Measurements from ENCODE around the gene PPP3CA.
A peak's percentile ranks its signal among the peaks of the same experiment; 100 is the strongest.

Gene PPP3CA

GRCh38 chr4:101049549-101050001, 297.8 kb downstream of the PPP3CA start:
- DNase-seq (ENCODE audit: low spot score): no peak

- no peak for DNase-seq (ENCODE audit: low spot score)
Observed at GRCh38 chr4:101044766-101045165, 302.6 kb downstream of the PPP3CA start.

DNA sequence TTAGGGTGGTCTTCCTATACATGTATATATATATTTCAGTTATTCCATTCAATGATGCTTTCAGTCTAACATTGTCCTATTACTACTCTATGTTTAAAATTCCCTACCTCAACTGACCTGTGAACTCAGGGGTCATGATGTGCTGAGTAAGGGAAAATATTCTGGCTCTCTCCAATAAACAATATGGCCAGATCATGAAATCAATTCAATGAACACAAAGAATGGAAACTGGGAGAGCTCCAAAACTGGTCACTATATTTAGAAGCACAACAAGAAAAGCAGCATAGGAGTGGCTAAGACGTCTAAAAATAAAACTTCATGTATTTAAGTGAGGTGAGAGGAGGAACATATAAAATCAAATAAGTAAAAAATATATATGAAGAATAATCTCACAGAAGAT, 304.5 kb downstream of the PPP3CA start:
- DNase-seq (ENCODE audit: low spot score): no peak

DNA sequence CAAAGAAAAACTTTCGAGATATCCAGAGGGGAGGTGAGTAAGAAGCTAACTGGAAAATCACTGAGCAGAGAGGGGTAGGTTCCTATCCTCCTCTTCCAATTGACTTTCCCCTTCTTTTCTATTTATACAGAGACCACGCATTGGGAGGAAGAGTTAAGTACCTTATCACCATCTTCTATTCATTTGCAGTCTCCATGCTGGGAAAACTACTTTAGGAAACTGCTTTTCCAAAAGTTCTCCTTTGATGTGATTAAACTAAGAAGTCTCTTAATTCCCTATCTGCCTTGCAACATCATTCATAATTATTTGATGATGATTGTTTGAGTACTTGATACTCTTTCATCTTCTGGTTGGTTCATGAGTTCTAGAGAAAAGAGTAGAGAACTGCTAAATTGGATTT, 306.6 kb downstream of the PPP3CA start:
- DNase-seq (ENCODE audit: low spot score): no peak

DNA sequence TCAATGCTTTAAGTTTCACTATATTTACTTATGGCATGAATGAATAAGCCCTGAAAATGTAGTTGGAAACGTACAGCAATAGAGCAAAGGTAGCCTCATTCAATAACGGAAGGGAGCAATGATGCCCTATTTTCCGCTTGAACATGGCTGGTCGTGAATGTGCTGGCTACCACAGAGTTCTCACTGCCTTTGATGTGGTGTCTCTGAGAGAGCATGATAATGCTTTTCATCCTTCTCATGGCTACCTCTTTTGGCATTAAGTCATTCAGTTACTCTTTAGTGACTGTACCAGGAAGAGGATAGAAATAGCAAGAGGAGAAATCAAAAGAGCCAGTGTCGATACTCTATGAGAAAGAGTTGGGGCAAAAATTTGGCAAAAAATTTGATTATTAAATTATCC, 308.0 kb downstream of the PPP3CA start:
- DNase-seq (ENCODE audit: low spot score): no peak

DNA sequence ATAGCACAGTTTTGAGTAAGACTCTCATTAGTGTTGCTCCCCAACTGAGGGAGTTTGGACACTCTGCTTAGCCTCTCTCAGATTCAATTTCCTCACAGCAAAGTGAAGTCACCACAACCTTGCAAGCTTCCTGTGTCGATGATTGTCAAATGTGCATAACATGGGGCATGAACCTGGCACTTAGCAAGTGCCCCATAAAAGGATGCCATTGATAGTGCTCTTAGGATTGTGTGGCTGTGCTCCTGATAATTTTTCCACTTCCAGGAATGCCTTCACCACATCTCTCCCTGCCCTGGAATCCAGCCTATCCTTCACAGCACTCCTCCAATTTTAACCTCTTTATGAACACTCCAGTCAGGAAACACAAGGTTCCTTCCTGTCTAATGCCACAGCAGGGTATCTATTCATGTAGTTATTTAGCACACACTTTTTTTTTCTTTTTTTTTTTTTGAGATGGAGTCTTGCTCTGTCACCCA, 309.4 kb downstream of the PPP3CA start:
- DNase-seq (ENCODE audit: low spot score): no peak

- no peak for DNase-seq (ENCODE audit: low spot score)
Observed at GRCh38 chr4:101037249-101037648, 310.1 kb downstream of the PPP3CA start.

DNA sequence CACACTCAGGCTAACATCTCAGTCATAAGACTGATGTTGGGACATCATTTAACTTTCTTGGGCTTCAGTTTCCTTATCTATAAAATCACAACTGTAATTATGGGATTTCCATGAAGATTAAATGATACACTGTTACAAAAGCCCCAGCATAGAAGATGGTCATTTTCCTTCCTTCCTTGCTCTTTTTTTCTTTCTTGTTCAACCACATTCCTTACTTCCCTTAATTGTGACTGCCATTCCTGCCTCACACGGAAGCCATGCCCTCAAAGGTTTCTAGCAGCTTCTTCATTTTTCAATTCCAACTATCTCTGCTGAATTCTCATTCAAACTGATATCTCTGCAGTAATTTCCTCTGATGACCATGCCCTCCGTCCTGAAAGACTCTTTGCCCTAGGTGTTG, 311.8 kb downstream of the PPP3CA start:
- no peak for DNase-seq (ENCODE audit: low spot score)

DNA sequence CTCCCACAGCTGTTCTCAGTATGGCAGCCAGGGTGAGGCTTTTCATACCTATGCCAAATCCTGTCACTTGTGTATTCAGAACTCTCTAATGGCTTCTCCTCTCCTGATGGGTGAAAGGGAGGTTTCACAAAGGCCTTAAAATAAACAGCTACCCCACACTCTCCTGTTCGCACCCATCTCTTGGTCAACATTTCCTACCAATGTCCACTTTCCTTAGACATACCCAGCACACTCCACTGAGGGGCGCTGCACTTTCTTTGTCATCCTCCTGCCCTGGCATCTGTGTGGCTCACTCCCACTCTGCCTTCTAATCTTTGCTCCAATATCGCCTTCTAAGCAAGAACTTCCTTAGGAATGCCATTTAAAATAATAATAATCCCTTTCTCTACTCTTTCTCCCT, 313.3 kb downstream of the PPP3CA start:
- no peak for DNase-seq (ENCODE audit: low spot score)

DNA sequence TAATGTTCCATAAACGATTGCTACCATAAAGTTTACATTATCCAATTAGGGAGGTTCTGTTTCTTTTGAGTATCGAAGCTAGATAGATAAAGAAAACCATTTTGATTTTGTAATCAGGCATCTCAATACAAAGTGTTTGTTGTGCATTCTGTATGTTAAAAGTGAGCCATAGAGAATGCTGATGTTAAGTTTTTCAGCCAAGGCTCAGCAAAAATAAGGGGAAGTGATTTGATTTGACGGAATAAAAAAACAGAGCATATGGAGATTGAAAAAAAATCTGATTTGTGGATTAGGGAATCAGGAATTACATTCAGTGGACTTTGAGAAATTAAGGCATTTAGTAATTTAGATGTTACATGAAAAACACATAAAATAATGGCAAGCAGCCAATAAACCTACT, 314.8 kb downstream of the PPP3CA start:
- no peak for DNase-seq (ENCODE audit: low spot score)

DNA sequence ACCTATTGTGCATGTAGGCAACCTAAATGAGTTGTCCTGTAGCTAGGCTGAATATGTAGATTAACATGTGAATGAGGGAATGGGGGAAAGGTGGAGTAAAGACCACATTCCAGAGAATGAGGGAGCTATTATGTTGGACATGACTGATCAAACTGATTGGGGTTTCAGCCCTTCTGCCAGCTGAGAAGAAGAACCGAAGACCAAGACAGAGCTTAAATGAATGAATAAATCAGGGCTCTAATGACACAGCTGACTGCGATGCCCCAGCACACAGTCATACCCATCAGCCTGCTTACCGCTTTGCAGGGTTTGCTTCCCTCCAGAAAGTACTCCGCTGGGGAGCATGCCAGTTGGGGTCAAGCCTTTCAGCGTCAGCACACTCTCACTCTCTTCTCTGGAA, 315.4 kb downstream of the PPP3CA start:
- DNase-seq (ENCODE audit: low spot score): no peak

DNA sequence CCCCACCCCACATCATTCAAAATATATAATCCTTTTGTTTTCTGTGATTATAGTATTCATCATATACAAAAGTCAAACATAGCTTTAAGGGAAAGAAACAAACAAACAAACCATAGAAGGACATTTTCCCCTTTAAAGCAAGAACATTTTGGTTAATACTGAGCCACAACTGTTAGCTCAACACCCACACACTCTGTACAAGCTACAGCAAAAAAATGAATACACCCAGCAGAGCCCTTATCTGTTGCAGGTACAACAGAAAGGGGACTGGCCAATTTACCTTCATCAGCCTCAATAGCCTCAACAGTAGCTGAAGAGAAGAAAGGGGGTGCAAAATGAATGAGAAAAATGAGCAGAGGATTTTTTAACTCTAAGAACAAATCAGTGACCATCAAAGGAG, 318.4 kb downstream of the PPP3CA start:
- no peak for DNase-seq (ENCODE audit: low spot score)

GRCh38 chr4:101027721-101028120, 319.6 kb downstream of the PPP3CA start:
- DNase-seq (ENCODE audit: low spot score): no peak

DNA sequence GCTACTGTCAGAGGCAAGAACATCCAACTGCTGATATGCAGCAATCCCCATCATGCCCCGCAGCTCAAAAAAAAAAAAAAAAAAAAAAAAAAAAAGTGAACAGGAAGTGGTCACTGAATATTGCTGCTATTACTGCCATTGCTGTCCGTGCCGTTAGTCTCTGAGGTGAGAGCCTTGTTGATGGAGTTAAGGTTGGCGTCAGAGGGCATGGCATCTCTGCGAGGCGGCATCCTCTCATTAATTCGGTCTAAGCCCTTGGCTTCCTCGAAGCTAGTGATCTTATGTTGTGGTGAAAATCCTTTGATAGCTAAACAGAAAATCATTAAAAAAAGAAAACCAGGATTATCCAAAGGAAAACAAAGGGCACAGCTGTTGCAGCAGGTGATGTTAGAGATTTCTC, 321.6 kb downstream of the PPP3CA start:
- DNase-seq (ENCODE audit: low spot score): no peak

GRCh38 chr4:101022151-101023024, 324.9 kb downstream of the PPP3CA start:
- no peak for DNase-seq (ENCODE audit: low spot score)

DNA sequence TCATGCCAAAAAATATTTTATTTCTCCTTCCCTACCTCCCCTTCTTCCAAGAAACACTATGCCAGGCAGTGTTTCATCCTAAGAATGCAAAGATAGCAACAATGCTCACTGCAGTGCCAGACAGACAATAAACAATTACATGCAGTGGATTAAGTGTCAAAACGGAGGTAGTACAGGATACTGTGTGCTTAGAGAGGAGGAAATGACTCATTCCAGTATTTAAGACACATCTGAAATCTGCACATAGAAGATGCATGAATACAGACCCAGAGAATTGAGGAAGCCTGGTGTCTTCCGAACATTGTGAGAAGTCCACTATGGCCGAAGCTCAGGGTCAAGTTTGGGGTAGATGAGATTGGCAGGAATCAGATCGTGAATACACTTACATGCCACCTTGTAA, 326.4 kb downstream of the PPP3CA start:
- peak; percentile 54 for DNase-seq (ENCODE audit: low spot score)

GRCh38 chr4:101019941-101020401, 327.4 kb downstream of the PPP3CA start:
- DNase-seq (ENCODE audit: low spot score): peak; percentile 28

- no peak for DNase-seq (ENCODE audit: low spot score)
Observed at GRCh38 chr4:101019313-101019712, 328.0 kb downstream of the PPP3CA start.

GRCh38 chr4:101018836-101019235, 328.5 kb downstream of the PPP3CA start:
- DNase-seq (ENCODE audit: low spot score): no peak

- no peak for DNase-seq (ENCODE audit: low spot score)
Observed at GRCh38 chr4:101014417-101014816, 332.9 kb downstream of the PPP3CA start.

DNA sequence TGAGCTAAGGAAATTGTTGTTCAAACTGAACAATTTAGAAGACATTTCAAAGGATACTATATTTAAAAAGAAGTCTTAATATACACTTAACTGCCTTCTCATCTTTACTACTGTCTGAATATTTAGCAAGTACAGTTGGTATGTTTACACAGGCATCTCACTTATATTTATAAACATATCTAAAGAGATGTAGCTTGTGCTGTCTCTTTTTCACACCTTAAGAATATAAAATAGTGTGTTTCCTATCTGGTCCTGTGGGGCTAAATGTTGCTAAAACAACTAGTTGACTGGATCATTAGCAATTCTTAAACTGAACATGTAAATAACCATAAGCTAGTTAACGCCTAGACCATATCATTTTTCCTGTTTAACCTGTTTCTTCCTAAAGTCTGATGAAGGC, 336.3 kb downstream of the PPP3CA start:
- DNase-seq (ENCODE audit: low spot score): no peak

DNA sequence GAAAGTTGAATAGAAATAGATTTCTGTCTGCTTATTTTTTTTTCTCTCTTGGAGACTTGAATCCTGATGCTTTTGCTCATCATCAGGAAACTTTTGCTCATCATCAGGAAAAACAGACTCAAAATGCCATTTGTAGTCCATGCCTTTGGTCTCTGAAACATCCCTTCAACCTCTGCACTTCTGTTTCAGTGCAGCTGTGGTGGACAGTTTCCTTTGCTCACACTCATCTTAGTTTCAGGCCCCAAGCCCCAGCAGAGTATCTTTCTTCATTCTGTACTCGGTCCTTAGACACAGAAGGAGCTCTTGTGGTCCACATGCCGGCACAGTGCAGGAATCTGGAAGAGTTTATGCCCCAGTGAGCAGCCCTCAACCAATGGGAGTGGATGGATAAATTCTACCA, 337.9 kb downstream of the PPP3CA start:
- no peak for DNase-seq (ENCODE audit: low spot score)

DNA sequence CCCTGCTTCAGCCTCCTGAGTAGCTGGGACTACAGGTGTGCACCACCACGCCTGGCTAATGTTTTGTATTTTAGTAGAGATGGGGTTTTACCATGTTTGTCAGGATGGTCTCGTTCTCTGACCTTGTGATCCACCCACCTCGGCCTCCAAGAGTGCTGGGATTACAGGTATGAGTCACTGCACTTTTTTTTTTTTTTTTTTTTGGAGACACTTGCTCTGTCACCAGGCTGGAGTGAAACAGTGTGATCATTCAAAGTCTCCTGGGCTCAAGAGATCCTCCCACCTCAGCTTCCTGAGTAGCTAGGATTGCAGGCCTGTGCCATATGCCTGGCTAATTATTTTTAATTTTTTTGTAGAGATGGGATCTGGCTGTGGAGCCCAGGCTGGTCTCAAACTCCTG, 338.8 kb downstream of the PPP3CA start:
- no peak for DNase-seq (ENCODE audit: low spot score)

DNA sequence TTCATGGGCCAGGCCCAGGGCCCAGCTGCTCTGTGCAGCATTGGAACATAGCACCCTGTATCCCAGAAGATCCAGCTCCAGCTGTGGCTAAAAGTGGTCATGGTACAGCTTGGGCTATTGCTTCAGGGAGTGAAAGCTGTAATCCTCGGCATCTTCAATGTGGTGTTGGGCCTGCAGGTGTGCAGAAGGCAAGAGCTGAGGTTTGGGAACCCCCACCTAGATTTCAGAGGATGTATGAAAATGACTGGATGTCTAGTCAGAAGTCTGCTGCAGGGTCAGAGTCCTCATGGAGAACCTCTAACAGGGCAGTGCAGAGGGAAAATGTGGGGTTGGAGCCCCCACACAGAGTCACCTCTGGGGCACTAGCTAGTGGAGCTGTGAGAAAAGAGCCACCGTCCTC, 341.7 kb downstream of the PPP3CA start:
- no peak for DNase-seq (ENCODE audit: low spot score)
